Activated CD4-positive, CD25-positive, alpha-beta regulatory T cell treated with anti-CD3 and anti-CD28 coated beads, Interleukin-2, amount 50 U/mL, for 72 hours (primary cell): ENCODE results near the gene AP4E1.
"Not testable (repeated sequence)": the region's sequence is repeated elsewhere in the genome, so short reads cannot be mapped to it uniquely, and the experiment has no call there.

Experiments
- DNase-seq: peaks from one replicate; pipeline ENCODE4 v3.0.0; 2021

Gene AP4E1

DNA sequence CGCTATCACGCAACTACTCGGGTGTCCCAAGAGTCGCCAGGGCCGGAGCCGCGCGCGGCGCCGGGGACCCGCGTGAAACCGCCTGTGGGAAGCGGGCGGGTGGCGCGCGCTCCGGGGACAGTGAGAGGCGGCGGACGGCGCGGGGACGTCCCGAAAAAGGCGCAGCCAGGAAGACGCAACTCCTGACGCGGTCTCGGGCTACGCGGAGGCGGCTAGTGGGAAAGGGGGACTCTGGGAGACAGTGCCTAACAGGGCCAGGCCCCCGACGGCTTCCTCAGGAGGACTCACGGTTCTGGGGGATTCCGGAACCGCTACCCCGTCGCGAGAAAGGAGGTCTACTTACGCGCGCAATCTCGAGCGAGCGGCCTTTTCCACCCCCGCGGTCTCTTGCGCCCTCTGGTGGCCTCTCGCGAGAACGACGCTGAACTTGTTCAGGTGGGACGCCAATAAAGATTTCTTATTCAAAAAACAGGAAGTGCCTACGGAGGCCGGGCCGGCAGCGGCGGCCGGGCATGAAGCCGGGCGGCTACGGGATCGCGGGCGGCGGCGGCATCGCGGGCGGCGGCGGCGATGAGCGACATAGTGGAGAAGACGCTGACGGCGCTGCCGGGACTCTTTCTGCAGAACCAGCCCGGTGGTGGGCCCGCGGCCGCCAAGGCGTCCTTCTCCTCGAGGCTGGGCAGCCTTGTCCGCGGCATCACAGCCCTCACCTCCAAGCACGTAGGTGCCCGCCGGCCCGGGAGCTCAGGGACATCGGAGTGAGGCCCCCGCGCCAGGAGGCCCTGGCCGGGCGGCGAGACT, at the start of gene AP4E1:
Gene AP4E1 (plus strand): TSS at position 475 of the 801 bp plus-strand sequence. CDS start 96 bp downstream, at position 571.
- DNase-seq: peak; percentile 94

DNA sequence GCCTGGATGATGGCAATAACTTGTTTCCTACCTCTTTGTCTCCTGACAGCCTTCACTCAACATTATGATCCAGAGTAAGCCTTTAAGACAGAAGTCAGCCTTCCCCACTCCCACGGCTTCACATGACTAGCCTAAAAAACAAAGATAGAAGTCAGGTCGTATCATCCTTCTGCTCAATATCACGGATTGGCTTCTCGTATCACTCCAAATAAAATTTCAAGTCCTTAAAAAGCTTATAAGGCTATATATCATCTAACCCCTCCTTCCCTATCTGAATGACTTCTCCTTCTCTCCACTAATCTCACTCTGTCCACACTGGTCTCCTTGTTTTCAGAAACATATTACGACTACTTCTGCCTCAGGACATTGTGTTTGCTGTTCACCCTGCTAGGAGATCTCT, 47.7 kb upstream of the AP4E1 start:
- DNase-seq: no peak

DNA sequence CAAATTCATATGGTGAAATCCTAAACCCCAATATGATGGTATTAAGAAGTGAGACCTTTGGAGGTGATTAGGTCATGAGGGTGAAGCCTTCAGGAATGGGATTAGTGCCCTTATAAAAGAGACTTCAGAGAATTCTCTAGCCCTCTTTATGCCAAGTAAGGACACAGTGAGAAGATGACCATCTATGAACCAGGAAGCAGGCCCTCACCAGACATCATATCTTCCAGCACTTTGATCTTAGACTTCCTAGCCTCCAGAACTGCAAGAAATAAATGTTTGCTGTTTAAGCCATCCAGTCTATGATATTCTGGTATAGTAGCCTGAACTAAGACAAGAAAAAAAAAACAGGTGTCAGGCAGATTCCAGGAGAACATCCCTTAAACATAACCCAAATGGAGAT, 45.9 kb upstream of the AP4E1 start:
- DNase-seq: no peak

DNA sequence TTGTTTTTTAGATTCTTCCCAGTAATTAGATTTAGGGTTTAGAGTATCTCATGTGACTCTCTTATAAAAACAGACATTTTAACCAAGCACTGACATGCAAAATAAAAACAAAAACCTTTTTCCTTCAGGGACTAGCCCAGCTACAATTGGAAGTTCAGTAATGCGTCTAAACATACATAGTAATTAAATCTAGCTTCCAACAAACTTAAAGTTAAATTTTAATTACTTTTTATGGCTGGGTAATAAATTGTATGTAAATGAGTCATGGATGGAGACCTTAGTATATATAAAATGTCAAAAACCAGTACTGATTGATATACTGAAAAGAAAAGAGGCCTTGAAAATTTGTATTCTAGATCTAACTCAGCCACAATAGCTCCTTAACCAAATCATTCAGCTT, 43.6 kb upstream of the AP4E1 start:
- no peak for DNase-seq

DNA sequence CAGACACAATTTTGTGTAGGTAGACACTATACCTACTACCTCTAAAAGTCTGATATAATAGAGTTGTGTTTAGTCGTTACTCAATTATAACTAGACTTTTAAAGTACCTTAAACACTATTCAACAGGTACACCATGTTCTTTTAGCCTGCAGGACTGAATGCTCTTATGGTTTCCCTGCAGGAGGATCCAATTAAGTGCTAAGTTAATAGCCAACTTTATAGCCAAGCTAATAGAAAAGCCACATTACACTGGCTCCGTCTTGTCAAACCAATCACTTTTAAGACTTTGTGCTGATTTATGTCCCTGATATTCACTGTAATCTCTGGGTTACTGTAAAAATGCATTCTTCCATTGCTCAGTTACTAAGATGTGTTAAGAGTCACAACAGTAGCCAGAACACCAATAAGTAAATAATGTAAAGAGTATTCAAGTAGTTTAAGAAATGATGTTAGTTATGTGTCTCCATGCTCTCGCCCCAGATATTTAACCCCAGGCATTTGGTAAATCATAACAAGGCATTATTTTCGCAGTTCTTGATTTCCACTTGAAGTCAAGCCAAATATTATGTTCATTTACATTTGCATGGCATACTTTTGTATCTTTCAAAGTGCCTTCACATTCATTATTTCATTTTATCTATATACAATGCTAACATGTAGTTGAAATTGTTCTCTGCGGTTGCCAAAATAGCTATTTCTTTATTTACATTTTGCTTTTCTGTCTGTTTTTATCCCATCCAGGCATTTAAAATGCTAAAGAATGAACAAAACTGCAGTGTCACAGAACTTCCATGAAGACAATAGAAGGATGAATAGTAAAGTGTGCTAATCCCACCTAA, 42.7 kb upstream of the AP4E1 start:
- no peak for DNase-seq

DNA sequence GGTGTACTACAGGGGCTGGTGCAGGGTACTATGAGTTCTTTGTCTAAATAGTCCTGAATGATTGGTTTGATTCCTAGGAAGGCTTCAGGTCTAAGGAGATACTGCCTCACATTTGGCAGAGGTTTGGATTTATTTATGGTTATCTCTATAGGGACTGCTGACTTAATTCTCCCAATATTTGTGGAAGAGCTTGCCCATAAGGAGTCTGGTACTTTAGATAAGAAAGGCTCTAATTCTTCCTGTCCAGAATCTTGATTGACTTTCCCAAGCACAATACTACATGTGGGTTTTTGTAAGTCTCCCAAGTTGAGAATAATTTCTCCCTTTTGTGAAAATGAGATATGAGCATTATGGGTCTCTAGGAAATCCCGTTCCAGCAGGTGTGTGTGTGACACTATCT, 36.7 kb upstream of the AP4E1 start:
- DNase-seq: no peak

DNA sequence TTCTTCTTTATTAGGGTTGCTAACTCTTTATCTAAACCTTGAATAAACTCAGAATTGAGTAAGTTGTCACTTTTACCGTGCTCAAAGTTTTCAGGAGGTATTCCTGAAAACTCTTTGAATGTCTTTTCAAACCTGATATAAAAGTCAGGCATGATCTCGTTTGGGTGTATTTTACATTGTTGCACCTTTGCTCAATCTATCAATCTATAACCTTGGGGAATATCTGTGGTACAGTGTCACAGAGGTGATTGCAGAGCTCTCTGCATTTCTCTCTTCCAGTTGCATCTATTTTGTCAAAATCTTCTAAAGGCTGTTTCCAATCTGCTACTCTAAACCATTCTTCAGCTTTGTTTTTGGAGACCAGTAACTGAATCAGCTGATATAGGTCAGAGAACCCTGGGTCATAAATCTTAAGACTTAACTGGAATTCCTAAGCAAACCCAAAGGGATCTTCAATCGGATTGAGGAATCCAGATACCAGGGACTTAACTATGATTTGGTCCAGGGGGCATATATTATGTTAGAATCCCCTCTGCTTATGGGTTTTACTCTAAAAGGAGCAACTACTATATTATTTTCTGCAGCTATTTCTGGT, 35.6 kb upstream of the AP4E1 start:
- DNase-seq: no peak

DNA sequence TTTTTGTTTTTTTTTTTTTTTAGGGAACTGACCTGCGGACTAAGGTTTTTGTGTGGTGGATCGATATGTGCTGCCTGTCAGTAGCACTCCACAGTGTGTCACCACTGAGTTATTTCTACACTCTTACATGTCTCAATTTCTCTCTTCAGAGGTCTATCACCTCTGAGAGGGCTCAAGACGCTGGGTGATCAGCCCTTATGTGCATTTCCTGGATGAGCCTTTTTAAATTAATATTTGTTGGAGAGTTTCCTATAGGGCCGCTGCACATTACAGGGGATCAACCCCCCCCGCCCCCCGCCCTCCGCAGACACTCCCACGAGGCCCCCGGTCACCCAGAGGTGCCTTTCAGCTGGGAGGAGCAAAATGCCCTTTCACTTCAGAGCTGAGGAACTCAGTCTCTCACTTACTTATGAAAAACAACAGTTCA, 34.5 kb upstream of the AP4E1 start:
- no peak for DNase-seq

DNA sequence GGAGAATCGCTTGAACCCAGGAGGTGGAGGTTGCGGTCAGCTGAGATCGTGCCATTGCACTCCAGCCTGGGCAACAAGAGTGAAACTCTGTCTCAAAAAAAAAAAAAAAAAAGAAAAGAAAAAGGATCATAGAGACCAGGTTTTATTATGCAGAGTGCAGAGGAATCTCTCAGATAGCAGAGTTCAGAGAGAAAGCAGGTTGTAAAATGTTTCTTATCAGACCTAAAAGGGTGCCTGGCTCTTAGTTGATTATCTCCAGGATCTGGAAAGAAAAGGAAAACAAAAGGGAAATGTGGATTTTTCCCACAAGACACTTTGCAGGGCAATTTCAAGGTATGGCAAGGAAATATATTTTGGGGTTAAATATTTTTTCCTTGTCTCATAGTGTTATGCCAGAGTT, 33.2 kb upstream of the AP4E1 start:
- not testable (repeated sequence) for DNase-seq

DNA sequence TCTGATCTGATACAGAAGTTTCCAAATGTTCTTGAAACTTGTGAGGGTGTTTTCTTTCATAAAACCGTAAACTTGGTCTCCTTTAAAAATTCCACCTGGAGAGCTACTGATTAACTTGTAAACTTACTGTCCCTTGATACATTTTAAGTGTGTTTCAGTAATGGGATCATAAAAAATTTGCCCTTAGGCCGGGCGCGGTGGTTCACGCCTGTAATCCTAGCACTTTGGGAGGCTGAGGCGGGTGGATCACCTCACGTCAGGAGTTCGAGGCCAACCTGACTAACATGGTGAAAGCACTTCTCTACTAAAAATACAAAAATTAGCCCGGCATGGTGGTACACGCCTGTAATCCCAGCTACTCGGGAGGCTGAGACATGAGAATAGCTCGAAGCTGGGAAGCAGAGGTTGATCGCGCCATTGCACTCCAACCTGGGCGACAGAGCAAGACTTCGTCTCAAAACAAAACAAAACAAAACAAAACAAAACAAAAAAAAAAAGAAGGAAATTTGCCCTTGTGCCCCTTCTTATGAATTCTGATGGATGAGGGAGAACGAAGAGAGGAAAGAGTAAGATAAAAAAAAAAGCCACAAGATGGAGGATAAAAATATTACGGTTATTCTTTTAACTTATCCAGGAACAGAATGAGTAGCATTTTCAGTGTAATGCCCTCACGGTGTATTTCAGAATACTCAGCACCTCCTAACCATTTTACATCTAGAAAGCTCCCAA, 32.1 kb upstream of the AP4E1 start:
- DNase-seq: no peak

DNA sequence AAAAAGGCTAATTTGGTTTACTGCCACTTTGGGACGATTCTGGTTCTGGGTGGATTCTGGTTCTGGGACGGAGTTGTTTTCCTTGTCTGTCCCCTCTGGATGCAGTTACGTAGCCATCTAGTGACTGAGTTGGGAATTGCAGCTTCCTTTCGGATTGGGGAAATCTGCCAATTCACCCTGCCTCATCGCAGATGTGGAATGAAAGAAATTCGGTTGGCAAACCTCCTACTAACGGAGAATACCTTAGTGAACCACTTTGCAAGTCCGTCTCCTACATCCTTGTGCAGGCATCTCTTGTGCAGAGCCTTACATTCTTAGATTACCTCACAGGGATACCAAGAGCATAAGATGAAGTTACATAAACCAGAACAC, 31.5 kb upstream of the AP4E1 start:
- DNase-seq: peak; percentile 65

DNA sequence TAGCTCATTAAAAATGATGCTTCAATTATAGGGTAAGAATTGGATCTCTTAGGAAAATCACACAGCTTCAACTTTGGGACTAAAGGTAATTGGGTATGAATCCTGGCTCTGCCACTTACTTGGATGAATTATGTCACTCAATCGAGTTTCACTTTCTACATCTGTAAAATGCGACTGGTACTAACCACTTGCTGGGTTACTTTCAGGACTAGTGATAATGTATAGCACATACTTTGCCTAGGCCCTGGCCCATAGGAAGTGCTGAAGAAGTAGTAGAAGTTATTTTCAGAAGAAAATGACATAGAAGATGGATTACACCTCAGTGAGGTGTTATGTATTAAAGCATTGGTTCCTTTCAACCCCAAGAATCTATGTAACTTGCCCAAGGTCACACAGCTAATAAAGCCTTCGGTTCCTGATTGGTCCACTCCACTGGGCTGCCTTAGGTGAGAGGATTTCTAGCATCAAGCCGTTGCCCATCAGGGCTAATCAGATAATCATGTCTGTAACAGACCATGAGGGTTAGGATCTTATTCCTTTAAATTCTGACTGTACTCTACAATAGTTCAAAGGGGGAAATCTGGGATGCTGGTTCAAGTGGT, 29.4 kb upstream of the AP4E1 start:
- no peak for DNase-seq

DNA sequence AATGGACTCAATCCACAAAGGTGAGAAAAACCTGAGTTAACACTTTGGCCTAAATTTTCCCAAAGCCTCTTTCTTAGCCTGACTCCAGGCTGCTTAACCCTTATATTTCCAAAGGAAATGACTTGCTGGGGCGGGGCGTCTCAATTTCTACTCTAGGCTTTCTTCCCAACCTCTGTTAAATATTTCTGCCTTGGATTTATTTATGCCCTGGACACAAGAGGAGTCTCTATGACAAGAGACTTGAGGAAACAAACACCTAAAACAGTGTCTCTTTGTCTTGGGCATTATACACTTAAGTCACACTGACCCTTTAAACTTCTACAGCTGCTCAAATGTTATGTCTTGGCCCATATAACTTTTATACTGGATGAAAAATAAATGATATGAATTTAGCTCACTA, 28.3 kb upstream of the AP4E1 start:
- DNase-seq: no peak

DNA sequence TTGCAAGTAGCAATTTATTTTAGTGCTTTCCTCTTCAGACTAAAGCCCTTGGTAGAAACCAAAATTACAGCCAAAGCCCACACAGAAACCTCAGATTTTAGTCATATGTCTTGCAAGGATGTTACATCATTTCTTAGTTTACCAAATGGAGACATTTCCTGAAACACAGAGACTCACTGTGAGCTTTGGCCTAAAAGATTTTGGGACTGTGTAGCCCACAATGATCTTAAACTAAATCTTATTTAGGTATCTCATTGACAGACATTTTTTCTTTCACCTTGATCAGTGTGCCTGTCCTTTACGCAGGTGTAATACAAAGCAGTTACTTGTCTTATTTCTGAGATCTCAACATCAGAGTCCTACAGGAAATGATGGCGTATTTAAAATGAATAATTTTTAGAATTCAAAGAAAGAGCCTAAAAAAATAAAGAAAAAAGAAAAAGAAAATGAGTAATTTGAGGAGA, 27.8 kb upstream of the AP4E1 start:
- DNase-seq: no peak

DNA sequence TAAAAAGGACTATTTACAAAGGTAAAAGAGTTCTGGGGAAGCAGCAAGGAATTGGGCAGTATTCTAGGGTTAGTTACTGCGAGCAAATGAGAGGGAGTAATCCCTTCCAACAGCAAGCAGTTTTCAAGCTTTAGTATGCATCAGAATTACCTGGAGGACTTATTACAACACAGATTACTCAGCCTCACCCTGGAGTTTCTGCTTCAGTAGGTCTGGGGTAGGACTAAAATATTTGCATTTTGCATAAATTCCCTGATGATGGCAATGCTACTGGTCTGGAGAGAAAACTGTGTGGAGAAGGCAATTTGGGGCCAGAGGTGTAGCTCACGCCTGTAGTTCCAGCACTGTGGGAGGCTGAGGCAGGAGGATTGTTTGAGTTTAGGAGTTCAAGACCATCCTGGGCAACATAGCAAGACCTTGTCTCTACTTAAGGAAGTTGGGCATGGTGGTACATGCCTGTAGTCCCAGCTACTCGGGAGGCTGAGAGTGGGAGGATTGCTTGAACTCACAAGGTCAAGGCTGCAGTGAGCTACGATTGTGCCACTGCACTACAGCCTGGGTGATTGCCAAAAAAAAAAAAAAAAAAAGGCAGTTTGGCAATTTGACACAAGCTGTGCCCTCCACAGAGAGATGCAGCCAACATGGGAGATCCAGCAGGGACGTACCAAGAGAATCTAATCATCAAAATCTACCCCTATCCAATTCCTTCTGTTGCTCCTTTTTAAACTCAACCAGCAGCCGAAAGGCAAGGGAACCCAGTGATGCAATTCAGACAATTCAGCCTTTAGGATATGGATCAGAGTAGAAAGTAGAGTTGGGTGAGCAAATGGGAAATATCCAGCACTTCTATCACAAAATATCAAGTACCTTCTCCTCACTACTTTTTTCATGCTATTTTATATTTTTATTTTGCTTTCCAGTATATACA, 27.1 kb upstream of the AP4E1 start:
- DNase-seq: no peak

DNA sequence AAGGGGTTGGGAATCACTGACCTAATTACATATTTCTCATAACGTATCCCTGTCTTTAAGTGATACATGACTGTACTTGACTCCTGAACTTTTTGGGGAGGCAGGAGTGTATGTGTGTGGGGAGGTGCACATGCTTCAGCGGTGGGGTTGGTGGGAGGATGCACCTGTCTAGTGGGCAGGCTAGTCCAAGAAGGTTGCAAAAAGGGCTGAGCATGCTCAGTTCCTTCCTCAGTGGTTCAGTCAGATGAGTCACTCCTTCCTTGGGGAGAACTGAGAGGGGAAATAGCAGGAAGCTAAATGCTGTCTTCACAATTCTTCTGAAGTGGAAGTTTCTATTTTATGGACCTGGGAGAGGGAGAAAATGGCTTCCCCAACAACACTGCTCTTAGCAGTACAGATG, 24.6 kb upstream of the AP4E1 start:
- no peak for DNase-seq

DNA sequence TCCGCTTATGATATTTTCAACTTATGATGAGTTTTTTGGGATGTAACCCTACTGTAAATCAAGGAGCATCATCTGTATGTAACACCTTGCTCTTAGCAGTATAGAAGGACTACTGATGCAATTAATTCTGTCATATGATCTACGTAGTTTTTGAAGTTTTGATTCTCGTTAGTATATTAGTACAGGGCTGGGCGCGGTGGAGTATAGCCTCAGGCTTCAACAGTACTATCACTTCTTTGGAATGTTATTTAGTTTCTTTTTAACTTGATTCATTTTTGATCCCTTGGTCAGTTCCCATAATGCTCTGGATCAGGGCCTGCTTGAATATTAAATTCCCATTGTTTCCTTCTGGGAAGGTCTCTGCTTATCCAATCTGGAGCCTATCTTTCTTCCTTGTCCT, 23.9 kb upstream of the AP4E1 start:
- DNase-seq: no peak

DNA sequence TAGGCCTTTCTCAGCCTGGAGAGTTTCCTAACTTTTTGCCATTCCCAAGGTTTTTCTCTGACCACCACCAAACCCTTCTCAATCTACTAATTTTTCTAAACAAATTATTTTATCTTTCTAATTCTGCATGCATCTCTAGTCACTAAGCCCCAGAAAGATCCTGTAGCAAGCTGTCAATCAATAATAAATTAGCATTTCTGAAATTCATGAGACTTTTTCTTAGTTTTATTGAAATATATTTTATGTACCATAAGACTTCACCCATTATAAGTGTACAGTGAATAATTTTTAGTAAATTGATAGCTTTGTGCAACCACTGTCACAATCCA, 22.4 kb upstream of the AP4E1 start:
- DNase-seq: no peak

DNA sequence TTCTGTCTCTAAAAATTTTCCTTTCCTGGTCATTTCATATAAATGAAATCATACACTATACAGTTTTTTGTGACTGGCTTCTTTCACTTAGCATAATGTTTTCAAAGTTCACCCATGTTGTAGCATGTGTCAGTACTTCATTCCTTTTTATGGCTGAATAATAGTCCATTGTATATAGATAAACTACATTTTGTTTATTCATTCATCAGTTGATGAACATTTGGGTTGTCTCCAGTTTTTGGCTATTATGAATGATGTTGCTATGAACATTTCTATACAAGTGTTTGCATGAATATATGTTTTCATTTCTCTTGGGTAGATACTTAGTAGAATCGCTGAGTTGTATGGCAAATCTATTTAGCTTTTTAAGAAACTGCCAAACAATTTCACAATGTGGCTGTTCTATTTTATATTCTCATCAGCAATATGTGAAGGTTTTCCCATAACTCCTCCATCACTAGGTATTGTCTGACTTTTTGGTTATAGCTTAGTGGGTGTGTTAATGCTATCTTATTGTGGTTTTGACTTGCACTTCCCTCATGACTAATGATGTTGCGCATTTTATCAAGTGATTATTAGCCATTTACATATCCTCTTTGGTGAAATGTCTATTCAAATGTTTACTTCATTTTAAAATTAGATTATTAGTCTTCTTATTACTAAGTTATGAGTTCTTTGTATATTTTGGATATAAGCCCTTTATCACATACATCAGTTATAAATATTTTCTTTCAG, 21.7 kb upstream of the AP4E1 start:
- DNase-seq: no peak

DNA sequence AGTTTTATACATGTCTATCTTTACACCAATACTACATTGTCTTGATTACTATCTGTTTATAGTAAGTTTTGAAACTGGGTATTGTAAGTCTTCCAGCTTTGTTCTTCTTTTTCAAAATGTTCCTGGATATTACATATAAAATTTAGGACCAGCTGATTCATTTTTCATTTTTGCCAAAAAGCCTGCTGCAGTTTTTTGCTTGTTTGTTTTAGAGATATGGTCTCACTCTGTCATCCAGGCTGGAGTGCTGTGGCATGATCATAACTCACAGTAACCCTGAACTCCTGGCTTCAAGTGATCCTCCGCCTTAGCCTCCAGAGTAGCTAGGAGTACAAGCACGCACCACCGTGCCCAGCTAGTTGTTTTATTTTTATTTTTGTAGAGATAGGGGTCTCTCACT, 20.4 kb upstream of the AP4E1 start:
- no peak for DNase-seq

DNA sequence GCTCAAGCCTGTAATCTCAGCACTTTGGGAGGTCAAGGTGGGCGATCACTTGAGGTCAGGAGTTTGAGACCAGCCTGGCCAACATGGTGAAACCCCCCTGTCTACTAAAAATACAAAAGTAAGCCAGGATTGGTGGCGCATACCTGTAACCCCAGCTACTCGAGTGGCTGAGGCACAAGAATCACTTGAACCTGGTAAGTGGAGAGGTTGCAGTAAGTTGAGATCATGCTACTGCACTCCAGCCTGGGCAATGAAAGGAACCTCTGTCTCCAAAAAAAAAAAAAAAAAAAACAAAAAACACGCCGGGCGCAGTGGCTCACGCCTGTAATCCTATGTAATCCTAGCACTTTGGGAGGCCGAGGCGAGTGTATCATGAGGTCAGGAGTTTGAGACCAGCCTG, 18.9 kb upstream of the AP4E1 start:
- DNase-seq: no peak
